Measurements from ENCODE around the gene METTL15. TPM values are rescaled to one million over a fixed set of nuclear protein-coding genes. Genes with fewer than 3 reads are reported as not detected.
A peak's percentile ranks its signal among the peaks of the same experiment; 100 is the strongest.

Gene METTL15
- total RNA-seq, 2 experiments from 2014 or later: 18.9 to 19.7 TPM

- intact Hi-C loops (cut with micrococcal nuclease; ENCODE audit: unreplicated experiment): no loop called here
- Histone ChIP-seq H3K79me2 (ENCODE audit: insufficient read depth, low read depth, low read length) (peaks cover 61% of the 10 kb centered on the region), H3K9me2 (ENCODE audit: insufficient read depth, low read length) (no peaks in the 10 kb centered on the region)
Observed at GRCh38 chr11:28110821-28111200, 2.6 kb downstream of the METTL15 start.

GRCh38 chr11:28114116-28114515, 5.9 kb downstream of the METTL15 start:
- no peak overlapping the region for H3K4me3 ChIP-seq (ENCODE audit: low read depth, low read length, poor library complexity, severe bottlenecking)
- ChIA-PET CTCF (ENCODE audit: unreplicated experiment) (no interaction called here), POLR2A (interaction anchor here (1.3 kb wide), 1 partner anchor 14 kb away, joined by 4 read pairs; no protein-coding TSS in a partner anchor)
- H3K79me2 ChIP-seq (ENCODE audit: insufficient read depth, low read depth, low read length): peaks cover 41% of the 10 kb centered on the region; the same call in 1 of the 2 replicates
- BruUV-seq (replicated peaks): no TSS peak
- no peak overlapping the region for H3K4me2 ChIP-seq (ENCODE audit: low read length)
- H3K27ac ChIP-seq (ENCODE audit: low read depth, low read length, poor library complexity, severe bottlenecking): no peak overlapping the region
- peaks cover 37% of the 10 kb centered on the region for H3K36me3 ChIP-seq (ENCODE audit: insufficient read depth, low read length)
- H4K20me1 ChIP-seq (ENCODE audit: insufficient read depth, low read length): no peaks in the 10 kb centered on the region
- intact Hi-C loops (cut with micrococcal nuclease; ENCODE audit: unreplicated experiment): no loop called here
- H3K9me3 ChIP-seq (ENCODE audit: low read length): no peaks in the 10 kb centered on the region
- peaks cover 18% of the 10 kb centered on the region for H3K4me1 ChIP-seq (ENCODE audit: insufficient read depth, low read length, poor library complexity, severe bottlenecking)
- H3K9me2 ChIP-seq (ENCODE audit: insufficient read depth, low read length): no peaks in the 10 kb centered on the region
- TF ChIP-seq EZH2phosphoT487 (IDR thresholded peaks at IDR 0.05; ENCODE audit: borderline replicate concordance, low read depth, low read length): no peak
- TF ChIP-seq CTCF (conservative IDR thresholded peaks at IDR 0.05; ENCODE audit: low read length): no peak
- H2AFZ ChIP-seq (ENCODE audit: low read length): no peak overlapping the region
- DNase-seq (ENCODE audit: low spot score): no peak

More at GRCh38 chr11:28110821-28111200, 2.6 kb downstream of the METTL15 start:
- no peak for DNase-seq (ENCODE audit: low spot score)
- peaks cover 22% of the 10 kb centered on the region for H3K4me1 ChIP-seq (ENCODE audit: insufficient read depth, low read length, poor library complexity, severe bottlenecking)
- peak overlapping the region; percentile 81 for H3K27ac ChIP-seq (ENCODE audit: low read depth, low read length, poor library complexity, severe bottlenecking)
- peaks cover 22% of the 10 kb centered on the region for H3K36me3 ChIP-seq (ENCODE audit: insufficient read depth, low read length)
- peak overlapping the region; percentile 93 for H3K4me3 ChIP-seq (ENCODE audit: low read depth, low read length, poor library complexity, severe bottlenecking)
- no TSS peak for BruUV-seq (replicated peaks)
- CTCF ChIA-PET (ENCODE audit: unreplicated experiment): no interaction called here
- H2AFZ ChIP-seq (ENCODE audit: low read length): peak overlapping the region; percentile 75
- no peak for TF ChIP-seq EZH2phosphoT487 (IDR thresholded peaks at IDR 0.05; ENCODE audit: borderline replicate concordance, low read depth, low read length)
- no peak for TF ChIP-seq CTCF (conservative IDR thresholded peaks at IDR 0.05; ENCODE audit: low read length)
- no peaks in the 10 kb centered on the region for H3K9me3 ChIP-seq (ENCODE audit: low read length)
- POLR2A ChIA-PET: interaction anchor here (1.0 kb wide), 1 partner anchor 33 kb away, joined by 3 read pairs; no protein-coding TSS in a partner anchor
- H3K4me2 ChIP-seq (ENCODE audit: low read length): peak overlapping the region; percentile 72
- H4K20me1 ChIP-seq (ENCODE audit: insufficient read depth, low read length): peaks cover 11% of the 10 kb centered on the region; the same call in 1 of the 2 replicates

- POLR2A ChIA-PET: interaction anchor here (0.8 to 1.3 kb wide), 2 partner anchors 13 to 14 kb away, joined by 3 to 4 read pairs; no protein-coding TSS in a partner anchor
- no peaks in the 10 kb centered on the region for H4K20me1 ChIP-seq (ENCODE audit: insufficient read depth, low read length)
- no TSS peak for BruUV-seq (replicated peaks)
- DNase-seq (ENCODE audit: low spot score): no peak
- TF ChIP-seq EZH2phosphoT487 (IDR thresholded peaks at IDR 0.05; ENCODE audit: borderline replicate concordance, low read depth, low read length): no peak
- TF ChIP-seq CTCF (conservative IDR thresholded peaks at IDR 0.05; ENCODE audit: low read length): no peak
- H3K4me2 ChIP-seq (ENCODE audit: low read length): no peak overlapping the region
- no peaks in the 10 kb centered on the region for H3K9me3 ChIP-seq (ENCODE audit: low read length)
- peaks cover 12% of the 10 kb centered on the region for H3K4me1 ChIP-seq (ENCODE audit: insufficient read depth, low read length, poor library complexity, severe bottlenecking)
- peaks cover 37% of the 10 kb centered on the region for H3K36me3 ChIP-seq (ENCODE audit: insufficient read depth, low read length)
- no peaks in the 10 kb centered on the region for H3K9me2 ChIP-seq (ENCODE audit: insufficient read depth, low read length)
- peaks cover 37% of the 10 kb centered on the region; the same call in 1 of the 2 replicates for H3K79me2 ChIP-seq (ENCODE audit: insufficient read depth, low read depth, low read length)
- H2AFZ ChIP-seq (ENCODE audit: low read length): no peak overlapping the region
- CTCF ChIA-PET (ENCODE audit: unreplicated experiment): no interaction called here
- no peak overlapping the region for H3K4me3 ChIP-seq (ENCODE audit: low read depth, low read length, poor library complexity, severe bottlenecking)
- H3K27ac ChIP-seq (ENCODE audit: low read depth, low read length, poor library complexity, severe bottlenecking): no peak overlapping the region
- intact Hi-C loops (cut with micrococcal nuclease; ENCODE audit: unreplicated experiment): no loop called here
Observed at GRCh38 chr11:28114731-28115130, 6.5 kb downstream of the METTL15 start.
